HG03045 (cell line): ENCODE measurements around the gene INTS4.
"Not testable (repeated sequence)": the region's sequence is repeated elsewhere in the genome, so short reads cannot be mapped to it uniquely, and the experiment has no call there.

Experiments
- ATAC-seq: cut with Tn5 transposase; IDR thresholded peaks from one replicate; pipeline ENCODE4 v1.9.1; 2021; ENCODE audit warnings: mild to moderate bottlenecking, moderate library complexity; ENCODE audit not compliant: unreplicated experiment

INTS4 gene

GRCh38 chr11:78025378-78025777 lies 30.9 kb upstream of the INTS4 start:
- ATAC-seq = no peak

GRCh38 chr11:78023426-78023825 lies 29.0 kb upstream of the INTS4 start:
- ATAC-seq = no peak

GRCh38 chr11:78022397-78023396 lies 28.2 kb upstream of the INTS4 start, which contains the start of gene KCTD14:
TSS of gene KCTD14 (minus strand) at chr11:78023276. CDS start at chr11:78023249, 27 bp downstream.
- no peak for ATAC-seq

- no peak for ATAC-seq
Observed at GRCh38 chr11:78021611-78022010, 27.1 kb upstream of the INTS4 start.

GRCh38 chr11:78020246-78020645 lies 25.8 kb upstream of the INTS4 start:
- no peak for ATAC-seq

- no peak for ATAC-seq
Observed at GRCh38 chr11:78019808-78020207, 25.3 kb upstream of the INTS4 start.

GRCh38 chr11:78015878-78016277 lies 21.4 kb upstream of the INTS4 start:
- no peak for ATAC-seq

GRCh38 chr11:78014937-78015520 lies 20.6 kb upstream of the INTS4 start:
- not testable (repeated sequence) for ATAC-seq

- ATAC-seq = no peak
Observed at GRCh38 chr11:78011301-78011700, 16.8 kb upstream of the INTS4 start.

GRCh38 chr11:78010755-78011154 lies 16.3 kb upstream of the INTS4 start:
- no peak for ATAC-seq

GRCh38 chr11:78010304-78010703 lies 15.8 kb upstream of the INTS4 start:
- no peak for ATAC-seq

GRCh38 chr11:78009062-78009461 lies 14.6 kb upstream of the INTS4 start:
- ATAC-seq = no peak

GRCh38 chr11:78000193-78000592 lies 5.7 kb upstream of the INTS4 start:
- ATAC-seq = peak; percentile 60

- no peak for ATAC-seq
Observed at GRCh38 chr11:77999446-78000030, 5.1 kb upstream of the INTS4 start.

- no peak for ATAC-seq
Observed at GRCh38 chr11:77993902-77994301, 566 bp downstream of the INTS4 start.

GRCh38 chr11:77990981-77991380 lies 3.5 kb downstream of the INTS4 start:
- ATAC-seq = no peak

GRCh38 chr11:77986456-77986855 lies 8.0 kb downstream of the INTS4 start:
- ATAC-seq = not testable (repeated sequence)

- ATAC-seq = no peak
Observed at GRCh38 chr11:77981346-77981947, 13.0 kb downstream of the INTS4 start.

GRCh38 chr11:77968337-77968736 lies 26.1 kb downstream of the INTS4 start:
- ATAC-seq = no peak

GRCh38 chr11:77967753-77968152 lies 26.7 kb downstream of the INTS4 start:
- ATAC-seq = no peak

GRCh38 chr11:77967121-77967520 lies 27.3 kb downstream of the INTS4 start:
- no peak for ATAC-seq
